Astrocyte of the hippocampus (primary cell): ENCODE measurements around the gene MAGEB2.
"Not testable (repeated sequence)": the region's sequence is repeated elsewhere in the genome, so short reads cannot be mapped to it uniquely, and the experiment has no call there.

Experiments
- DNase-seq: peaks from one replicate; pipeline ENCODE4 v3.0.0; 2011; ENCODE audit warnings: low read depth, low spot score

MAGEB2 gene, protein sequence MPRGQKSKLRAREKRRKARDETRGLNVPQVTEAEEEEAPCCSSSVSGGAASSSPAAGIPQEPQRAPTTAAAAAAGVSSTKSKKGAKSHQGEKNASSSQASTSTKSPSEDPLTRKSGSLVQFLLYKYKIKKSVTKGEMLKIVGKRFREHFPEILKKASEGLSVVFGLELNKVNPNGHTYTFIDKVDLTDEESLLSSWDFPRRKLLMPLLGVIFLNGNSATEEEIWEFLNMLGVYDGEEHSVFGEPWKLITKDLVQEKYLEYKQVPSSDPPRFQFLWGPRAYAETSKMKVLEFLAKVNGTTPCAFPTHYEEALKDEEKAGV

DNA sequence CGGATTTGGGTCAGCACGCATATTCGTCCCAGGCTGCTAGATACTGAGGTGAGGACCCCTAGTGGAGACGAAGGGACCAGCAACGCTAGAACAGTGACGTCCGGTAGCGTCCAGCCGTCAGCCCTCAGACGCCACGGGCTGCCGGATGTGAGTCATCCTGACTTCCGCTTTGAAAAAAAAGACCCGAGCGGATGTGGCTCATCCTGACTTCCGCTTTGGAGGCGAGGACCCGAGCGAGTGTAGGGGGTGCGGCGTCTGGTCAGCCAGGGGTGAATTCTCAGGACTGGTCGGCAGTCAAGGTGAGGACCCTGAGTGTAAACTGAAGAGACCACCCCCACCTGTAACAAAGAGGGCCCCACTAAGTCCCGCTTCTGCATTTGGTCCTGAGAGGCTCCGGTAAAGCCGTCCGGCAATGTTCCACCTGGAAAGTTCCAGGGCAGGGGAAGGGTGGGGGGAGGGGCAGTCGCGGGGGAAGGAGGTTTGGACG is at the start of gene MAGEB2:
MAGEB2 (plus strand) TSS at position 207 of the 487 bp plus-strand sequence. CDS start 3,018 bp downstream, outside the sequence.
- DNase-seq = no peak

DNA sequence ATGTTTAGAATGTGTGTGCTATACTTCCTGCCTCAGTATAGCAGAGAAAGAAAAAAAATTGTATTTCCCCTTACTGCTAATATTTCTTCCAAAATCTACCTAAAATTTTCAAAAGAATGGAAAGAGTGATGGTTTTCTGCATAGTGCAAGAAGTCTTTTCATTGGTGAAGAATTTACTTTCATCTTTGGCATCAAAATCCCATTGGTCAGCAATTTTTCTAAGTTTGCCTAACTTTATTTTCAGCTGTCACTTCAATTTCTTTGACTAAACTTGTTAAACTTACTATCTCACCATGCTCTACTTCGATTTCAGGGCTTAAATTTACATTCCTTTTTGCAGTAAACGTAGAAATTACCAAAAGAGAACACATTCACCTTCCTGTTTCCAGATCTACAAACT is 44.5 kb upstream of the MAGEB2 start:
- DNase-seq = no peak

DNA sequence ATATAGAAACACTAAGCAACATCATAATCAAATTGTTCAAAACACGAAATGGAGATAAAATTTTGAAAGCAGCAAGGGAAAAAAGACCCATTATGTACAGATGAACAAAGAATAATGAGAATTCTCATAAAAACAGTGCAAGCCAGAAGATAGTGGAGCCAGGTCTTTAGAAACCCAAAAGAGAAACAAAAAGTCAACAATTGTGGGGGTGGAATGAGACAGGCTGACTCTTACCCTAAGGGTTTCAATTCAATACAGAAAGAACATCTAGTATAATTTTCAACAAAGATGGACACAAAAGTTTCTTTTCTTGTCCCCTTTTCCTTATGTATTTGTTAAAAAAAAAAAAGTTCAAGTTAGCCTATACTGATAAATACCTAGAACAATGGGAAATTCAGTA is 34.0 kb upstream of the MAGEB2 start:
- DNase-seq = no peak

DNA sequence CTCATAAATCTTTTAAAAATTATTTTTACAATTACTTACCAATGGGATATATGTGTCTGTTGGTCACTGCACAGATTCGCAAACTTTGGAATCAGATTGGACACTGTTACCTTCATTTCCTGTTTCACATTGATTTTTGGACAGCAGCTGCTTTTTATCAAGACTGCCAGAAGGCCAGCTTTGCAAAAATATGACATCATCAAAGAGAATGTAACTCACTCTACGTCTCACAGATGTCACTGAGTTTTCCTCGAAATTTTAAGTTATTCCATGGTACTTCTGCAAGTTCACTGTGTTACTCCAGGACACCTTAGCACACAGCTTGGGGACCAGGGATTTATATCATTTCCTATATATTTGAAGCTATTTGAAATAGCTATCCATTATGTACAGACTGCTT is 31.8 kb upstream of the MAGEB2 start:
- DNase-seq = no peak

DNA sequence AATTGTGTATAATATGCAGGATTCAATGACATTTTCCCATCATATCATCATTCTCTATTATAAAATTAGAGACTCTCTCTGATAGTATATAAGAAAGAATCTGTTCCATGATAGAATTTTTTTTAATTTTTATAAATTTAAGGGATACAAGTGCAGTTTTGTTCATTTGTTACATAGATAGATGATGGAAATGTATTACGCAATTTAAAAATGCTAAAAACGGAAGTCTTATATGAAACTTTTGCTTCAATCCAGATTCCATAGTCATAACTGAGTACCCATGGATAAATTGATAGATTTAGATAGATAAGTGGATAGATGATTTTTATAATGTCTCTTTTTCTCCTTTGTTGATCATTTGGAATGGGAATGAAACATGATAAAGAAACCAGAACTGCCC is 24.9 kb upstream of the MAGEB2 start:
- no peak for DNase-seq

DNA sequence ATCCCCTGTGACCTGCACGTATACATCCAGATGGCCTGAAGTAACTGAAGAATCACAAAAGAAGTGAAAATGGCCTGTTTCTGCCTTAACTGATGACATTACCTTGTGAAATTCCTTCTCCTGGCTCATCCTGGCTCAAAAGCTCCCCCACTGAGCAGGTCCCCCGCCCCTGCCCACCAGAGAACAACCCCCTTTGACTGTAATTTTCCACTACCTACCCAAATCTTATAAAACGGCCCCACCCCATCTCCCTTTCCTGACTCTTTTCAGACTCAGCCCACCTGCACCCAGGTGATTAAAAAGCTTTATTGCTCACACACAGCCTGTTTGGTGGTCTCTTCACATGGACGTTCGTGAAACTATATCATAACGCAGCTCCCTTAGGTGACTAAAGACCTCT is 21.5 kb upstream of the MAGEB2 start:
- DNase-seq = not testable (repeated sequence)

DNA sequence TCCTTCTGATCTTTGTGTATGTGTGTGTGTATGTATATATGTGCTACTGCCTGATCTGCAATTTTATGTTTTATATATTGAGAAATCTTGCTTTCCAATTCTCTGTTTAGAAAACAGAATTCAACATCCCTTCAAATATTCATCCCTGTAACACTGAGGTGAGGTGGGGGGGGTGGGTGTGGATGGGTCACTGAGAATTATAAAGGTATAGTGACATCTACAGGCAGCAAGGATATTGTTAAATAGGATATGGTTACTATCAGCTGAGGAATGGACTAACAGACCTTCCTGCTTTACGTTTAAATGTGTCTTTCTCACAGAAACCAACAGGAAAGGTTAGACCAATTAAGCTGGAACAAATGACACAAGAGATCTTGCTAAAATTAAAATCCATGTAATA is 19.0 kb upstream of the MAGEB2 start:
- peak; percentile 15 for DNase-seq

DNA sequence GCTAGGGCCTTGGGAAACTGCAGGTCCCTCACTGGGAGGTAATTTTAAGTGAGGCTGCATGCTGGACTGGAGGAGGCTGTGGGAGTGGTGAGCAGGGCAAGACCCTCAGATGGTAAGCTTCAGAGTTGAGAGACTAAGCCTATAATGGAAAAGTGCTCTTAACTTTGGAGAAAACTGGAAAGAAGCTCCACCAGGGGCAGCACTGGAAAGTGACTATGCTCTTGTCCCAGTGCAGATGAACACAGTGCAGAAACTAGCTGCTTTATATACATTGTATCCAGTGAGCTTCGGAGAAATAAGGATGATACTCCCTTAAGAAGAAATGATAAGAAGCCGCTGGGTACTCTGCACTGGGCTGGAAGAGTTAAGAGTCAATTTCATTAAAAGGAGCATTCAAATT is 3.2 kb upstream of the MAGEB2 start:
- DNase-seq = no peak

DNA sequence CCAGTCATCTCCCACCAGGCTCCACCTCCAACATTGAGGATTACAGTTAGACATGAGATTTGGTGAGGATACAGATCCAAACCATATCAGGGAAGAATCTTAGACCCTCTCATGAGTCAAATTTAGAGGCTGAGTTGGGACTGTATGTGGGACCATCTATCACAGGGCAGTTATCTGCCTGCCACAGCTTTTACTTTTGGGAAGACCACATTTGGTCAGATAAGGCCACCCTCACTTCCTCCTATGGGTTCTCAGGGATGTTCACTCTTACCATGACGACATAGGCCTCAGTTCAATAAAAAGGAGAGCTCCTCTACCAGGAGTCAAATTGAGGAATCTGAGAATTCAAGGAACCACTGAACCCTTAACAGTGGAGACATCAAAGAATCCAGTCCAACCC is 2.1 kb downstream of the MAGEB2 start:
- no peak for DNase-seq

DNA sequence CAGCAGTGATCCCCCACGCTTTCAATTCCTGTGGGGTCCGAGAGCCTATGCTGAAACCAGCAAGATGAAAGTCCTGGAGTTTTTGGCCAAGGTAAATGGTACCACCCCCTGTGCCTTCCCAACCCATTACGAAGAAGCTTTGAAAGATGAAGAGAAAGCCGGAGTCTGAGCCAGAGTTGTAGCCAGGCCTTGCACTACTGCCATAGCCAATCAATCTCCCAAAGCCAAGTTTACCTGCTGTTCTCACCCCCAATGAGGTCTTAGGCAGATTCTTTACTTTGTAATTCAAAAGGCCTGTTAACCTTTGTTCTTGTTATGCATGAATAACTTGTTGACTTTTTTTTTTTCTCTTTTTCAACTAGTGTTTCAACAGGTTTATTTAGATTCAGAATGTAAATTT is 4.0 kb downstream of the MAGEB2 start:
- DNase-seq = no peak

DNA sequence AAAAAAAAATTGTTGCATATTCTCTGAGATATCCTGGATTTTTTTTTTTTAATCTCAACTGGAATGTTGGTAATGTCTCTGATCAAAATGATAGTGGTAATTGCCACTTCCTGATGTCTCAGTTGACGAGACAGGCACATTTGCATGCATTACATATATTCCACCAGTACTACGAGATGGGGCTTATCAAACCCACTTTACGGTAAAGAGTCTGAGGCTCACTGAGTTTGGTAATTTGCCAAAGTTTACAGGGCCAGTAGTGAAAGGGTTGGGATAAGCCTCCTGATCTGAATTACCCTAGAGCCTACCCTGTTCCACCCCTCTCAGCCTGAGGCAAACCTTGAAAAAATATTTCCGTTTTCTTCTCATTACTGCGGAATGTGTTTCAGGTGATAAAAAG is 5.3 kb downstream of the MAGEB2 start:
- DNase-seq = no peak

DNA sequence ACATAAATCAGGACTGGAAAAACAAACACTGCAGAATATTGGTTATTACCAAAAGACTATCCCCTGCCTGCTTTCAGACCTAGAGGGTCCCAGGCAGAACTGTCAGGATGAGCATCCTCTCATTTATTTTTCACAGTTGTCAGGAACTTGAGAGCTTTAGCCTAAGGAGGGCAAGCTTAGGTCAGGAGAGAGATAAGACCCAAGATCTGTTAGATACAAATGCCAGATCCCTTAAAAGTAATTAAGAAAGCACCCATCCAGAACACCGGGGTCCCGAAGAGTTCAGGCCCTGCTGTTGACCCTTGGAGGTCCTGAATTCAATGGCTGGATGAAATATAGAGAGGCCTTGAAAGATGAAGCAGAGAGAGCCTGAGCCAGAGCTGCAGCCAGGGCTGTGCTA is 9.2 kb downstream of the MAGEB2 start:
- DNase-seq = no peak

DNA sequence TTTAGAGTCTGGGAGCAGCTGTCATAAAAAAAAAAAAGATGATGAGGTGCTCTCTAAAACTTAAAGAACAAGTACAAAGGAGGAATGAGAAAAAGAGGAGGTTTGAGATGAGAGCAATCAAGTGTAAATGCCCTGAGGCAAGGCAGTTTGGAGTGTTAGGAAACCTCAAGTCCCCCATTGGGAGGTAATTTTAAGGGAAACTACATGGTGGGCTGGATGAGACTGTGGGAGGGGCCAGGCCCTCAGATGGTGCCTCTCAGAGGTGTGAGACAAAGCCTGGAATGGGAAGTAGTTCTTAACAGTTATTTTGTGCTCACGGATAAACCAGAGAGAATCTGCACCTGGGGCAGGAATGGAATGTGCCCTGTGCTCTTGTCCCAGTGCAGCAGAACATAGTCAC is 13.2 kb downstream of the MAGEB2 start:
- DNase-seq = no peak

DNA sequence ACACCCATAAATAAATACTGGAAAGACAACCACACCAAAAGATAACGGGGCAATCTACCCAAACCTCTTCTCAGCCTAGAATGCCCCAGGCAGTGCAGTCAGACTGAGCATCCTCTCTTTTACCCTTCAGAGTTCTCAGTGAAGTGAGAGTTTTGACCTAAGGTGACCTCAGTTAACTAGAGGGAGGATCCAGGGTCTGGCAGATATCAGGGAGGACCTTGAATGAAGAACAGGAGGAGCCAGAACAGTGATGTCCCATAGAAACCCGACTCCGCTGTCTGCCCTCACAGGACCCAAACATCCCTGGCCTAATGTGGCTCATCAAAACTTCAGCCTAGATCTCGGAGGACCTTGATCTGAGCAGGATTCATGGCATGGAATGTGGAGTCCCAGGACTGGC is 15.0 kb downstream of the MAGEB2 start, which contains the start of gene MAGEB3:
MAGEB3 (plus strand) TSS at position 263 of the 400 bp plus-strand sequence. CDS start 5,268 bp downstream, outside the sequence.
- no peak for DNase-seq

DNA sequence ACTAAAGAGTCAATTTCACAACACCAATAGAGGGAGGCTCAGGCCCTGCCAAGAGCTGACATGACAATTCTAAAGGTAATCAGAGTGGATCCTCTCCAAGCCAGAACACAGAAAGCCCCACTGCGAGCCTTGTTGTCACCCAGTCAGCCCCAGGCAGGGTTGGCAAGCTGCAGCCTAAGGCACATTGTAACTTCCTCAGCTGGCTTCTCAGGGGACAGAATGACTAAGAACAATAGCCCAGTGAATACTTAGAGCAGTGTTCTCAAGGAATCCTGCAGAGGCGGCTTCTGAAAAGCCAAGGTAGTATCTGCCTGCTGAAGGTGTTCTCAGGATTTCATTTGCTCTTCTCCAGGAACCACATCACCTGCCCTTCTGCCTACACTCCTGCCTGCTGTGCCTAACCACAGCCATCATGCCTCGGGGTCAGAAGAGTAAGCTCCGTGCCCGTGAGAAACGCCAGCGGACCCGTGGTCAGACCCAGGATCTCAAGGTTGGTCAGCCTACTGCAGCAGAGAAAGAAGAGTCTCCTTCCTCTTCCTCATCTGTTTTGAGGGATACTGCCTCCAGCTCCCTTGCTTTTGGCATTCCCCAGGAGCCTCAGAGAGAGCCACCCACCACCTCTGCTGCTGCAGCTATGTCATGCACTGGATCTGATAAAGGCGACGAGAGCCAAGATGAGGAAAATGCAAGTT is 26.5 kb downstream of the MAGEB2 start, which contains the start of gene MAGEB4:
MAGEB4 (plus strand) TSS at position 277 of the 692 bp plus-strand sequence; CDS start at position 413, 136 bp downstream.
- no peak for DNase-seq

DNA sequence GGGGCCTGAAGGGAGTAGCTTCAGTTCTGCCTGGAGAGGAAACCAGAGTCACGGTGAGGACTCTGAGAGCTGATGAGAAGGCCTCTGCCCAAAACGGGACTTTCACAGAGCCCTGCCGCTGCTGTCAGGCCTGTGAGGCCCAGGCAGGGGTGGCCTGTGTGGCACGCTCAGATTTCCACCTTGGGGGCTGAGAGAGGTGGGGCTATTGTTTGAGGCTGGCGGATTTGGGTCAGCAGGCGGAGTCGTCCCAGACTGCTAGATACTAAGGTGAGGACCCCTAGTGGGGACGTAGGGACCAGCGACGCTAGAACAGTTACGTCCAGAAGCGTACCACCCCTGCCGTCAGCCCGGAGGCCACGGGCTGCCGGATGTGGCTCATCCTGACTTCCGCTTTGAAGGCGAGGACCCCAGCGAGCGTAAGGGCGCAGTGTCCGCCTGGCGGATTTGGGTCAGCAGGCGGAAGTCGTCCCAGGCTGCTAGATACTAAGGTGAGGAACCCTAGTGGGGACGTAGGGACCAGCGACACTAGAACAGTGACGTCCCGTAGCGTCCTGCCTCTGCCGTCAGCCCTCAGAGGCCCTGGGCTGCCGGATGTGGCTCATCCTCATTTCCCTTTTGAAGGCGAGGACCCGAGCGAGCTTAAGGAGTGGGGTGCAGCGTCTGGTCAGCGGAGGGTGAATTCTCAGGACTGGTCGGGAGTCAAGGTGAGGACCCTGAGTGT is 31.6 kb downstream of the MAGEB2 start, which contains the start of gene MAGEB1:
MAGEB1 (plus strand) TSS at position 378 of the 721 bp plus-strand sequence. CDS start 3,348 bp downstream, outside the sequence.
- no peak for DNase-seq

DNA sequence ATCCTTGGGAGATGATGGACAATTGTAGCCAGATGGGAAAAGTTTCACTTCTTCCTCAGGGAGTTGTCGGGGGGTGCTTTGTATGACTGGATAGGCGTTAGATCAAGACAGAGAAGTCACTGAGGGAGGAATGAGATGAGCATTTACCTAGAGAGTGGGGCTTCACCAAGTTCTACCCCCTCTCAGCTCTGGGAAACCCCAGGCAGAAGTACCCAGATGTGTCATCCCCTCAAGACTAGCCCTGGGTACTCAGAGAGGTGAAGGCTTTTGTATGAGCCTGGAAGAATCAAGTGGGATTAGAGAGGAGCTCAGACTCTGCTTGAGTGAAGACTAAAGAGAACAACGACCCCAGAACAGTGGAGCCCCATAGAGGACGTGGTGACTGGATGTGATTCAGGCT is 33.5 kb downstream of the MAGEB2 start:
- DNase-seq = no peak

DNA sequence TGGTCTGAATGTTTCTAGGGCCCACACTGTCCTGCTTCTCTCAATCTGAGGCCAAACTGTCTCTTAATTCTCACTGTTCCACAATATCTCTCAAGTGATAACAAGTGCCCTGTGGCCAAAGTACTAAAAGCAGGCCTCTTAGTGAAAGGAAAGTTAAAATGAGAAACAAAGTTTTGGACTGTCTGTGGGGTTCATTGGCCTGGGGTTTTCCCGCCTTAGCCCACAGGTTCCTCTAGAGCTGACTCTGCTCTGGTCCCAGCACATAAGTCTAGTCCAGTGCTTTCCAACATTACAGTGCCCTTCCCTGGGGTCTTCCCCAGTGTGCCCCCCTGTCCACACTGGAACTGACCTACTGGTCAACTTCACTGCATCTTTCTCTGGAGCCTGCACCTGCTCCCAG is 37.9 kb downstream of the MAGEB2 start:
- no peak for DNase-seq

DNA sequence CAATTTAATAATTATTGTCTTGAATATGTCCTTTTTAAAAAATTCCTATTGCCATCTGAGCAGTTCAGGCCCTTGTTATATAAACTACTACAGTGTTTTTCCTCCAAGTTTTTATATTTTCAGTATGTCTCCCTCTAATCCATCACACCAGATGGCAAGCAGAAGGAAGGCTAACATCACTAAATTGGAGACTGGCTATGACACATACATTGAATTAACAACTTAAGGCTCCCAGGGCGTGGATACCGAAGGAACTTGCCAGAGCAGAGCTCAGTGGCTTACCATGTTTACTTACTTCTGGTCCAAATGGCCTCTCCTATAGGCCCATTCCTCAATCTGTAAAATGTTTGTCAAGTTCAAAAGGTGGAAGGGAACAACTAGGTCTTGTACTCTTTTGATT is 44.6 kb downstream of the MAGEB2 start:
- DNase-seq = no peak

DNA sequence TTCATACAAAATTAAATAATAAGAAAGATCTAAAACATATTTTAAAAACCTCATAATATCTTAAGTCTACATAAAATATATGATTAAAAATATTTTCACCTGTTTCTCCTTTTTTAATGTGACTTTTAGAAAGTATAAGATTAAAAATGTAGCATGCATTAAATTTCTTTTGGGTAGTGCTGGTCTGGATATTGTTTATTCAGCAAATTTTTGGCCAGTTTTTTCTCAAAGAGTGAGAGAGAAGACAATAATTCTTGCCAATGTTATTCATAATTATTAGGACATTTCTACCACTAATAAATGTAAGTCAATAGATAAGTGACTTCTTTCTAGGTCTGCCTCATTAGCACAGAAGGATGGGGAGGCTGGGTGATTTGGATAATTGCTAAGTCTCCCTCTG is 45.6 kb downstream of the MAGEB2 start:
- DNase-seq = no peak

DNA sequence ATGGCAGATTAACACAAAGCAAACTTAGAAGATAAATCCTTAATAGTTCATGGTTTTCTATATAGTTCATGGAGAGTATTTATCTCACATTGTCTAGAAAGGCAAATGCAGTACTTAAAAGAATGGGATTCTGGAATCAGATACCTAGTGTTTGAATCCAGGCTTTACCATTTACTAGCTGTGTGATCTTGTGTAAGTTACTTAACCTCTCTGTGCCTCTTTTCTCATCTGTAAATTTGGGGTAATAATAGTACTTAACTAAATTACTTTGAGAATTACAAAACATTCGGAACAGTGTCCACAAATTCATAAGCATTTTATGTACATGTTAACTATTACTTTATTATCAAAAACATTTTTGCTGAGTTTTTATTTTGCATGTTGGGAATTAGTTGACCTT is 47.4 kb downstream of the MAGEB2 start:
- DNase-seq = no peak
